CD8-positive, alpha-beta memory T cell (primary cell): ENCODE data around the gene PEX16. TPM values are rescaled to one million over a fixed set of nuclear protein-coding genes. Genes with fewer than 3 reads are reported as not detected.
A peak's percentile ranks its signal among the peaks of the same experiment; 100 is the strongest.

Experiments used
- CTCF ChIA-PET: fragments of 350-600 bp; sonication (Branson Sonifier 250); formaldehyde crosslinking; loops from one replicate; lab custom pipeline; 2021; ENCODE audit warnings: antibody characterized with exemption; lab: Charles Lee
- POLR2A ChIA-PET: fragments of 350-600 bp; sonication (Branson Sonifier 250); formaldehyde crosslinking; loops from one replicate; lab custom pipeline; 2021; ENCODE audit warnings: antibody characterized with exemption; lab: Charles Lee
- DNase-seq, 5 donors: peaks; one replicate each; pipeline versions ENCODE4 v3.0.0 to v3.0.0-alpha.2; 2020 to 2022; ENCODE audit warnings: mixed read lengths in 1 of 5
- H3K27ac ChIP-seq: one replicate; pipeline ENCODE4 v1.7.0; 2013; ENCODE audit warnings: low read depth, mild to moderate bottlenecking, low read length, moderate library complexity
- H3K27me3 ChIP-seq: 2 replicates; pipeline ENCODE4 v1.7.0; 2013; ENCODE audit warnings: low read length, mild to moderate bottlenecking; ENCODE audit not compliant: insufficient read depth, poor library complexity, severe bottlenecking
- H3K36me3 ChIP-seq: 2 replicates; pipeline ENCODE4 v1.7.0; 2013; ENCODE audit warnings: mild to moderate bottlenecking, low read length, moderate library complexity; ENCODE audit not compliant: insufficient read depth
- H3K4me1 ChIP-seq: 2 replicates; pipeline ENCODE4 v1.7.0; 2013; ENCODE audit warnings: mild to moderate bottlenecking, low read length, moderate library complexity; ENCODE audit not compliant: insufficient read depth
- H3K4me3 ChIP-seq: 2 replicates; pipeline ENCODE4 v1.7.0; 2013; ENCODE audit warnings: mild to moderate bottlenecking, low read length
- H3K9me3 ChIP-seq: 2 replicates; pipeline ENCODE4 v1.7.0; 2013; ENCODE audit warnings: mild to moderate bottlenecking, low read length
- H3K27ac Mint-ChIP-seq, 8 donors: one replicate each; pipeline ENCODE4 v1.8.0; 2020 to 2021; ENCODE audit warnings: mixed read lengths in 8 of 8, mild to moderate bottlenecking in 6 of 8, inconsistent platforms in 3 of 8, moderate library complexity in 3 of 8
- H3K27me3 Mint-ChIP-seq, 2 donors: one replicate each; pipeline ENCODE4 v1.8.0; 2020 to 2021; ENCODE audit warnings: mixed read lengths in 2 of 2, mild to moderate bottlenecking in 1 of 2, moderate library complexity in 1 of 2
- H3K36me3 Mint-ChIP-seq, 3 donors: one replicate each; pipeline ENCODE4 v1.8.0; 2020 to 2021; ENCODE audit warnings: mixed read lengths in 3 of 3, inconsistent platforms in 1 of 3, mild to moderate bottlenecking in 1 of 3
- H3K4me1 Mint-ChIP-seq, 3 donors: one replicate each; pipeline ENCODE4 v1.8.0; 2020 to 2021; ENCODE audit warnings: mixed read lengths in 3 of 3, inconsistent platforms in 1 of 3, mild to moderate bottlenecking in 1 of 3
- H3K4me3 Mint-ChIP-seq, 7 donors: one replicate each; pipeline ENCODE4 v1.8.0; 2020 to 2021; ENCODE audit warnings: mixed read lengths in 7 of 7, mild to moderate bottlenecking in 6 of 7, moderate library complexity in 4 of 7, inconsistent platforms in 2 of 7
- H3K9me3 Mint-ChIP-seq, 5 donors: one replicate each; pipeline ENCODE4 v1.8.0; 2020 to 2022; ENCODE audit warnings: mixed read lengths in 5 of 5, mild to moderate bottlenecking in 3 of 5, moderate library complexity in 2 of 5, inconsistent platforms in 1 of 5
- polyA plus RNA-seq: library from polyadenylated mRNA; unstranded; fragments of 300-500 nt; fragmentation: Illumina TruSeq; gene quantifications from one replicate; pipeline ENCODE4 v1.2.3, GENCODE V29; 2021
- total RNA-seq, 2 experiments: library from RNA; stranded (reverse); gene quantifications; one replicate each; pipeline ENCODE4 v1.2.3, GENCODE V29; 2021

The PEX16 gene
- total and polyA plus RNA-seq, 3 experiments from 2014 or later: 35.1 to 63.4 (median 43.2) TPM

- H3K27ac Mint-ChIP-seq: peak overlapping the region in 5 of 8 donors; percentile 23 to 73 (median 35)
- H3K4me1 ChIP-seq: peaks cover 18% of the 10 kb centered on the region
- peaks cover 44 to 74% (median 44%) of the 10 kb centered on the region in 3 donors for H3K4me1 Mint-ChIP-seq
- peaks cover 0 to 14% of the 10 kb centered on the region in 2 donors for H3K27me3 Mint-ChIP-seq
- POLR2A ChIA-PET: no interaction called here
- CTCF ChIA-PET: interaction anchor here (1.2 to 2.1 kb wide), 3 partner anchors 8 to 81 kb away, joined by 3 to 7 read pairs (median 6); partner anchors contain the start of gene PEX16
- peak overlapping the region in 2 of 7 donors; percentile 10 to 37 for H3K4me3 Mint-ChIP-seq
- H3K36me3 Mint-ChIP-seq: peaks cover 0 to 2% (median 0%) of the 10 kb centered on the region in 3 donors
- DNase-seq: no peak
- H3K9me3 Mint-ChIP-seq: no peaks in the 10 kb centered on the region
- no peaks in the 10 kb centered on the region for H3K9me3 ChIP-seq
- H3K27ac ChIP-seq: no peak overlapping the region
- H3K27me3 ChIP-seq: no peaks in the 10 kb centered on the region
- H3K36me3 ChIP-seq: no peaks in the 10 kb centered on the region
- no peak overlapping the region for H3K4me3 ChIP-seq
Measured at GRCh38 chr11:45926001-45926401, 8.3 kb upstream of the PEX16 start.

- Mint-ChIP-seq H3K9me3 (no peaks in the 10 kb centered on the region), H3K4me1 (peaks cover 44 to 74% (median 44%) of the 10 kb centered on the region in 3 donors), H3K36me3 (peaks cover 0 to 2% (median 0%) of the 10 kb centered on the region in 3 donors), H3K27me3 (peaks cover 0 to 14% of the 10 kb centered on the region in 2 donors), H3K4me3 (peak overlapping the region in 3 of 7 donors; percentile 10 to 73 (median 25)), H3K27ac (peak overlapping the region in 4 of 8 donors; percentile 35 to 73 (median 40))
- no peaks in the 10 kb centered on the region for H3K27me3 ChIP-seq
- ChIA-PET POLR2A (no interaction called here), CTCF (interaction anchor here (1.5 kb wide), 1 partner anchor 8 kb away, joined by 7 read pairs; the partner anchor contains the start of gene PEX16)
- no peaks in the 10 kb centered on the region for H3K36me3 ChIP-seq
- no peak overlapping the region for H3K27ac ChIP-seq
- H3K4me1 ChIP-seq: peaks cover 13% of the 10 kb centered on the region
- no peak for DNase-seq
- no peak overlapping the region for H3K4me3 ChIP-seq
- H3K9me3 ChIP-seq: no peaks in the 10 kb centered on the region
Measured at GRCh38 chr11:45925550-45925949, 7.9 kb upstream of the PEX16 start.

- peaks cover 0 to 10% of the 10 kb centered on the region in 2 donors for H3K27me3 Mint-ChIP-seq
- H3K4me3 Mint-ChIP-seq: peak overlapping the region in 4 of 7 donors; percentile 54 to 73 (median 65)
- no peaks in the 10 kb centered on the region for H3K9me3 Mint-ChIP-seq
- no peaks in the 10 kb centered on the region for H3K36me3 Mint-ChIP-seq
- H3K4me1 Mint-ChIP-seq: peaks cover 42 to 74% (median 44%) of the 10 kb centered on the region in 3 donors
- Histone ChIP-seq H3K4me1 (peaks cover 7% of the 10 kb centered on the region), H3K27me3 (no peaks in the 10 kb centered on the region), H3K27ac (no peak overlapping the region), H3K36me3 (no peaks in the 10 kb centered on the region), H3K9me3 (no peaks in the 10 kb centered on the region), H3K4me3 (no peak overlapping the region)
- ChIA-PET CTCF (interaction anchor here (0.8 to 1.1 kb wide), 2 partner anchors 8 to 40 kb away, joined by 3 read pairs; no protein-coding TSS in a partner anchor), POLR2A (no interaction called here)
- no peak for DNase-seq
- peak overlapping the region in 3 of 8 donors; percentile 36 to 74 (median 64) for H3K27ac Mint-ChIP-seq
Measured at GRCh38 chr11:45924927-45925326, 7.2 kb upstream of the PEX16 start.

GRCh38 chr11:45924036-45924915 is 6.6 kb upstream of the PEX16 start:
- Mint-ChIP-seq H3K27ac (peak overlapping the region in 5 of 8 donors; percentile 8 to 94 (median 68)), H3K9me3 (no peaks in the 10 kb centered on the region), H3K36me3 (no peaks in the 10 kb centered on the region), H3K4me1 (peaks cover 43 to 74% (median 44%) of the 10 kb centered on the region in 3 donors), H3K4me3 (peak overlapping the region; percentile 41 to 87 (median 73)), H3K27me3 (peaks cover 0 to 10% of the 10 kb centered on the region in 2 donors)
- CTCF ChIA-PET: interaction anchor here (0.7 to 1.1 kb wide), 3 partner anchors 9 to 1938 kb away, joined by 3 read pairs; no protein-coding TSS in a partner anchor
- H3K4me1 ChIP-seq: peaks cover 3% of the 10 kb centered on the region
- no peaks in the 10 kb centered on the region for H3K36me3 ChIP-seq
- POLR2A ChIA-PET: interaction anchor here (0.7 kb wide), 1 partner anchor 19 kb away, joined by 7 read pairs; no protein-coding TSS in a partner anchor
- no peak for DNase-seq
- H3K9me3 ChIP-seq: no peaks in the 10 kb centered on the region
- no peaks in the 10 kb centered on the region for H3K27me3 ChIP-seq
- no peak overlapping the region for H3K27ac ChIP-seq
- no peak overlapping the region for H3K4me3 ChIP-seq

GRCh38 chr11:45922425-45923082 is 4.9 kb upstream of the PEX16 start, which contains the start of gene LARGE2:
TSS of gene LARGE2 (plus strand) at chr11:45922656. CDS start at chr11:45922883, 227 bp downstream.
- POLR2A ChIA-PET: no interaction called here
- H3K4me1 ChIP-seq: peaks cover 14% of the 10 kb centered on the region
- H3K4me3 Mint-ChIP-seq: peak within 1 kb of the TSS; percentile 79 to 96 (median 87)

GRCh38 chr11:45921561-45922424 is 4.1 kb upstream of the PEX16 start:
- peak in 1 of 5 donors; percentile 47 for DNase-seq
- POLR2A ChIA-PET: no interaction called here
- peaks cover 0 to 10% of the 10 kb centered on the region in 2 donors for H3K27me3 Mint-ChIP-seq
- Histone ChIP-seq H3K27me3 (no peaks in the 10 kb centered on the region), H3K9me3 (no peaks in the 10 kb centered on the region), H3K4me1 (peaks cover 20% of the 10 kb centered on the region), H3K27ac (no peak overlapping the region), H3K4me3 (no peak overlapping the region), H3K36me3 (no peaks in the 10 kb centered on the region)
- CTCF ChIA-PET: no interaction called here
- H3K27ac Mint-ChIP-seq: peak overlapping the region in 7 of 8 donors; percentile 28 to 78 (median 49)
- H3K36me3 Mint-ChIP-seq: peaks cover 0 to 14% (median 0%) of the 10 kb centered on the region in 3 donors
- no peaks in the 10 kb centered on the region for H3K9me3 Mint-ChIP-seq
- peak overlapping the region; percentile 66 to 96 (median 79) for H3K4me3 Mint-ChIP-seq
- H3K4me1 Mint-ChIP-seq: peaks cover 49 to 74% (median 49%) of the 10 kb centered on the region in 3 donors

More at GRCh38 chr11:45922425-45923082, 4.9 kb upstream of the PEX16 start, which contains the start of gene LARGE2:
- H3K4me3 ChIP-seq: peak within 1 kb of the TSS; percentile 28
- H3K27me3 ChIP-seq: no peaks in the 10 kb centered on the region
- peaks cover 0 to 8% (median 0%) of the 10 kb centered on the region in 3 donors for H3K36me3 Mint-ChIP-seq
- no peaks in the 10 kb centered on the region for H3K36me3 ChIP-seq
- no peaks in the 10 kb centered on the region for H3K9me3 ChIP-seq
- H3K9me3 Mint-ChIP-seq: no peaks in the 10 kb centered on the region
- peaks cover 0 to 10% of the 10 kb centered on the region in 2 donors for H3K27me3 Mint-ChIP-seq
- peaks cover 50 to 76% (median 54%) of the 10 kb centered on the region in 3 donors for H3K4me1 Mint-ChIP-seq
- CTCF ChIA-PET: no interaction called here
- peak within 1 kb of the TSS; percentile 28 to 92 (median 81) for H3K27ac Mint-ChIP-seq
- DNase-seq: peak in 3 of 5 donors; percentile 26 to 61 (median 28)
- peak within 1 kb of the TSS; percentile 16 for H3K27ac ChIP-seq
